ENCODE results near the gene SHB.

SHB gene

DNA sequence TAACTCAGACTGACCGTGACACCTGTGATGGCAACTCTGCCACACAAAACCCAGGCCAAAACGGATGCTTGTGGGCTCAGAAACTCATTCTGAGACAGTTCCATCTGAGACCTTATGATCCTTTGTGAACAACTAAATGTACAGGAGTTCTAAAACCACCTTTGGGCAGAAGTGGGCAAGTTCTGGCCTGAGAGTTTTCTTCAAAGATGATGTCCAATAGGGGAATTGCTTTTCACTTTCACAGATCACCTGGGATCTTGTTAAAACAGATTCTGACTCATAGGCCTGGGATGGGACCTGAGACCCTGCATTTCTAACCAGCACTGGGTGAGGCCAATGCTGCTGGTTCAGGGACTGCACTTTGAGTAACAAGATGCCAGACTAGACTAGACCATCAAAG is 97.3 kb downstream of the SHB start:
- TF ChIP-seq, protein P1, sequence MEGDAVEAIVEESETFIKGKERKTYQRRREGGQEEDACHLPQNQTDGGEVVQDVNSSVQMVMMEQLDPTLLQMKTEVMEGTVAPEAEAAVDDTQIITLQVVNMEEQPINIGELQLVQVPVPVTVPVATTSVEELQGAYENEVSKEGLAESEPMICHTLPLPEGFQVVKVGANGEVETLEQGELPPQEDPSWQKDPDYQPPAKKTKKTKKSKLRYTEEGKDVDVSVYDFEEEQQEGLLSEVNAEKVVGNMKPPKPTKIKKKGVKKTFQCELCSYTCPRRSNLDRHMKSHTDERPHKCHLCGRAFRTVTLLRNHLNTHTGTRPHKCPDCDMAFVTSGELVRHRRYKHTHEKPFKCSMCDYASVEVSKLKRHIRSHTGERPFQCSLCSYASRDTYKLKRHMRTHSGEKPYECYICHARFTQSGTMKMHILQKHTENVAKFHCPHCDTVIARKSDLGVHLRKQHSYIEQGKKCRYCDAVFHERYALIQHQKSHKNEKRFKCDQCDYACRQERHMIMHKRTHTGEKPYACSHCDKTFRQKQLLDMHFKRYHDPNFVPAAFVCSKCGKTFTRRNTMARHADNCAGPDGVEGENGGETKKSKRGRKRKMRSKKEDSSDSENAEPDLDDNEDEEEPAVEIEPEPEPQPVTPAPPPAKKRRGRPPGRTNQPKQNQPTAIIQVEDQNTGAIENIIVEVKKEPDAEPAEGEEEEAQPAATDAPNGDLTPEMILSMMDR (IDR thresholded peaks at IDR 0.05; ENCODE audit: insufficient read depth, low read depth, low read length, missing control alignments), result no peak
- H3K4me3 ChIP-seq (ENCODE audit: low read depth, low read length), result no peak overlapping the region
- peak; percentile 17 for DNase-seq (ENCODE audit: low read depth)

DNA sequence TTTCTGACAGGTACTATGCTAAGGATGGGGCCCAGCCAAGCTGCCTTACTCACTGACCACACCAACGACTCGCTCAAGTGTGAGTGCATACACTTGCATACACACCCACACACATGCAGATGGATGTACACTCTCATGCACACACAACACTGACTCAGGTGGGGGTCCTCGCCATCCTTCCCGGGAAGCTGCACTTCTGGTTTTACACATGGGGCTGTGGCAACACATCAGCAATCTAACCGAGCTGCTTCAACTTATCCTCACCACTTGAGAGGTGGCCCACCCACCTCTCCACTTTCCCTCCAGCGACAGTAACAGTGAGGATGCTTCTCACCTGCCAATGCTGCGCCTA is 97.9 kb downstream of the SHB start:
- TF ChIP-seq, protein P1 (IDR thresholded peaks at IDR 0.05; ENCODE audit: insufficient read depth, low read depth, low read length, missing control alignments), result no peak
- DNase-seq (ENCODE audit: low read depth), result no peak
- H3K4me3 ChIP-seq (ENCODE audit: low read depth, low read length), result no peak overlapping the region

DNA sequence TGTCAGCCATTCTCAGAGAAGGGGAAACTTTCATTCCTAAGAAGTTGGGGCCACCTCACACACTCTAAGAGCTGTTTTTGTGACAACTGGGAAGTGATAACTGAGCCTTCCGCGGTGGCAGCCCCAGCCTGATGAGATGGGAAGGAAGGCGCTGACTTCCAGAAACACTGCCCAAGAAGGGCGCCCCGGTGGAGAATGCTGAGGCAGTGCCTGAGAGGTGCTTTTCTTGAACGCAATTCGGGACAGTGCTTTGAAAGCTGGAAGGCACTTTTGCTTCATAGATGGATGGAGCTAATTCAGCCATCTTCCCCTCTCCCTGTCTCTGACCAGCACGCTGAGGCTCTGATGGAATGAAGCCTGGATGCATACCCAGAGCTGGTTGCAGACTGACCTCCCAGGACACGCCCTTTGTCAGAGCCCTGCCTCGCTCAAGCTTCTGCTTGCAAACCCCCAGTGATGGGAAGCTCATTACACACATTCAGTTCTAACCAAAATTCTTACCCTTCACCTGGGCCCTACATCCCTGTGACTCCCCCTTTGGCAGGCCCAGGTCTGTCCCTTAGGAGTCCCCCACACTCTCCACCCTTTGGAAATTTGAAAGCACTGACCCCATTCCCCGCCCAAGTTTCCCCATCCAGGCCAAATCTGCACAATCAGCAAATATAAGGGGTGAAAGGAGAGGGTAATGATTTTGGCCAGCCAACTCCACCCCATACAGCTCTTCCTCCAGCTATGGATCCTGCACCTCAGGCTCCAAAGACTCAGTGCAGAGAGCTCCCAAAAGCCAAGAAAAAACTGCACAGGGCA is 98.5 kb downstream of the SHB start:
- no peak for DNase-seq (ENCODE audit: low read depth)
- H3K4me3 ChIP-seq (ENCODE audit: low read depth, low read length), result no peak overlapping the region
- TF ChIP-seq, protein P1 (IDR thresholded peaks at IDR 0.05; ENCODE audit: insufficient read depth, low read depth, low read length, missing control alignments), result no peak

DNA sequence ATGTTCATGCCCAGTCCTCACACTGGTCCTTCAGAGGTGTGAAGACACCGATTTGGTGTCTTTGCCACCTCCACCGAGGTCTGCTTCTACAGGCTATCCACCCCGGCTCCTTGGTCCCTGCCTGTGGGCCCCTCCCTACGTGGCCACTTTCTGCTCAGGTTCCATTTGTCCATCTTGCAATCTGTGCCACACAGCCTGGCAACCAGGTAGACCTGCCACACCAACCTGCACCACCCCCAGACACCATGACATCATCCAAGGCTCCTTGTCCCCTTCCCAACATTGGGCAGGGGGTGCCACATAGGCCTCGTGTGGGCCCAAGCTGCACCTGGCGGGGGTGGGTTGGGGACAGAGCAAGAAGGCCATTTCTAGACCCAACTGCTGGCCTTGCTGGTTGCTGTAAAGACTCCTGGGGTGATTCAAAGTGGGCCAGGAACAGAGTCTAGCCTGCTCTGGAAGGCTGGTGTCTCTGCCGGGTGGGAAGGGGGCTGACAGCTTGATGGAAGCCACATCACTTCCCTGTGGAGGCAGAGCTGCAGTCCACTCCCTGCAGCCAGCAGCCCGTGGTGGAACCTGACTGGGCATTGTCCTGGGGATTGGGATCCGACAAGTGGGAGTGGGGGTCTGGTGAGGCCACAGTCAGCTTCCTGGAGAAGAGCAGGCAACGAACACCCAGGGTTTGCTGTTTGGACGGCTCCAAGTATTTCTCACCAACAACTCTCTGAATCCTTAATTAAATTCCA is 99.3 kb downstream of the SHB start:
- TF ChIP-seq, protein P1 (IDR thresholded peaks at IDR 0.05; ENCODE audit: insufficient read depth, low read depth, low read length, missing control alignments), result no peak
- H3K4me3 ChIP-seq (ENCODE audit: low read depth, low read length), result no peak overlapping the region
- no peak for DNase-seq (ENCODE audit: low read depth)

DNA sequence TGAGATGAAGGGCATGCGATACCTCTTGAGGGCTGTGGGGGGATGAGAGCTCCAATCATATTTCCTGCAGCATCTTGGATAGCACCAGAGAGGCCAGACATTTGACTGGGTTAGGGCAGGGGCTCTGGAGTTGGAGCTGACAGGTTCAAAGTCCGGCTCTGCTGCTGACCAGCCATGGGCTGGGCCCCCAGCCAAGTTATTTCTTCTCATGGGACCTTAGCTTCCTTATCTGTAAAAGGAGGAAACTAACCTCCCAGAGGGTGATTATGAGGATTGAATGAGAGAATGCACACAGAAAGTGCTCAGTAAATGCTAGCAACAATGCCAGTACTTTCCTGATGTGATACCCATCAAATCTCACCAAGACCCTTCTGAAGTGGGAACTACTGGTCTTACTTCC is 99.9 kb downstream of the SHB start:
- no peak overlapping the region for H3K4me3 ChIP-seq (ENCODE audit: low read depth, low read length)
- DNase-seq (ENCODE audit: low read depth), result no peak
- TF ChIP-seq, protein P1 (IDR thresholded peaks at IDR 0.05; ENCODE audit: insufficient read depth, low read depth, low read length, missing control alignments), result no peak

DNA sequence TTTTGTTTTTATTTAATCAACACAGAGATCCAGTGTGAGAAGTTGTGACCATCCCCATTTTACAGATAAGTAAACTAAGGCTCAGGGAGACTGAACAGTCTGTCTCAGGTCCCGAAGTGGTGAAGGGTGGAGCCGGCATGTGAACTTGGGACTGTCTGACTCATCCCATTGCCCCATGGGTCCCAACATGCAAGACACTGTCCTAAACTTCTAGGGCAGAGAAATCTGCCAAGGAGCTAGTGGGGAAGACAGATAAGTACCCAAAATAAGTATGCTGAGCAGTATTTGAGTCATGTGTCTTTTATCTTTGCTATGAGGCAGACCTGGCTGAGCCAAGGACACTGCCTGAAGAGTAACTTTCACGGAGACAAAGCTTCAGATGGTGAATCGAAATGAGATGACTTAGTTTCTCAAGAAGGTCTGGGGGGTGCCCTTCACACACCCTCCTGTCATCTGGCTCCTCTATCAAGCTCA is 100.8 kb downstream of the SHB start:
- DNase-seq (ENCODE audit: low read depth), result no peak
- no peak overlapping the region for H3K4me3 ChIP-seq (ENCODE audit: low read depth, low read length)
- TF ChIP-seq, protein P1 (IDR thresholded peaks at IDR 0.05; ENCODE audit: insufficient read depth, low read depth, low read length, missing control alignments), result no peak
